Left lobe of liver (tissue), 2 donors: ENCODE data around the gene AKAP9. TPM values are rescaled to one million over a fixed set of nuclear protein-coding genes. Genes with fewer than 3 reads are reported as not detected.
"Not testable (repeated sequence)": the region's sequence is repeated elsewhere in the genome, so short reads cannot be mapped to it uniquely, and the experiment has no call there.

ENCODE experiments used
- ATAC-seq: fragments of 200-7000 bp; cut with Tn5 transposase; one replicate; pipeline ENCODE4 v1.9.1; 2020; ENCODE audit warnings: mild to moderate bottlenecking, moderate library complexity
- DNase-seq: peaks from one replicate; pipeline ENCODE4 v3.0.0-alpha.2; 2020; ENCODE audit warnings: low spot score
- total RNA-seq: library from RNA; stranded (reverse); gene quantifications from one replicate; pipeline ENCODE4 v1.2.1, GENCODE V29; 2021
- donor health status: DM: no; HTN: no; CAD: no; lungs with moderate emphysema.
- donor health status: DM: no; HTN: yes; CAD: no.

Gene AKAP9
- total RNA-seq, 1 donor from 2014 or later: 43.9 TPM

GRCh38 chr7:91945476-91945875 lies 4.8 kb downstream of the AKAP9 start:
- no peak for DNase-seq
- no peak for ATAC-seq

DNA sequence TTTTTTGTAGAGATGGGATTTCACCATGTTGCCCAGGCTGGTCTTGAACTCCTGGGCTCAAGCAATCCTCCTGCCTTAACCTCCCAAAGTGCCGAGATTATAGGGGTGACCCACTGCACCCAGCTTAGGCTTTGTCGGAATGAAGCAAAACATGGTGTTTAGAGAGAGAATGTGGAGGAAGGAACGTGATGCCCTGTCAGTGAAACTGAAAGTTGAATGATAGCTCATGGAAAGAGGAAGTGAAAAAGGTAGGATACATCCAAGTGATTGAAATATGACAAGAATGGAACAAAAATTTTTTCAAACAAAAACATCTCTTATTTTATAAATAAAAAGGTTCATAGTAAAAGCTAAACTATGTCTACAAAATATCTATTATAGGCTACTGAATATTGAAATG lies 5.9 kb downstream of the AKAP9 start:
- DNase-seq (no peak), ATAC-seq (no peak)

GRCh38 chr7:91947948-91948347 lies 7.3 kb downstream of the AKAP9 start:
- ATAC-seq (no peak), DNase-seq (no peak)

DNA sequence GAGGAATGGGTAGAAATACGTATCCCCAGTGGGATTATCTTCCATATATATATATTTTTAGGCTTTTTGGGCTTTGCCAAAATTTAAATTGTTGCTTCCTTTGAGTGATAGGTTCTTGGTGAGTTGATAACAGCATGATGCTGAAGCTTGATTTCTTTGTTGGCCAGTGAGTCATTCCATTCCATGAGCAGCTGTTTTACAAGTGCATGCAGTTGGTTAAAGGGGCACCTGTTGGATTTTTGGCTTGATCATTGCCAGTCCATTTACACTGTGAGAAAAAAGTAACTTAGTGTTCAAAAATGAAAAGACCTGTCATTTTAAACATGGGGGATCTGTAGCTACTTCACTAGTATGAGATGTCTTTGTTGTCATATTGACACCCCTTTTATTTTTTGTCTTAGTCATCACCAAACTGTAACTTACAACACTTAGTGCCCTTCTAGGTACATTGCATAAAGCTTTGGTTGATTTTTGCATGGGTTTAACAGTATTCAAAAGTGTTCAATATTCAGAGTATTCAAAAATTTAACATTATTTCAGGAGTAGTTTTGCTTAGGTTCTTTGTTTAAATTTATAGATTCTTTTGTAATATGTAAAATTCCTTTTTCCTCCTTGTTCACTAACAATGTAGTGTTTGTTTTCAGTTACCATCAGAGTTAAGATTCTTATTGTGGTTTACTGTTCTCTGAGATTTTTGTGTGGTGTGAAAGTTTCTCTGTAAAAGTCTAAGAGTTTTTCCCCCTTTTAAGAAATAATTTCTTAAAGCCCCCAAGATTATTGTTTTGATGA lies 8.8 kb downstream of the AKAP9 start:
- ATAC-seq (no peak), DNase-seq (no peak)

GRCh38 chr7:91953618-91954017 lies 13.0 kb downstream of the AKAP9 start:
- ATAC-seq (peak; percentile 47), DNase-seq (no peak)

DNA sequence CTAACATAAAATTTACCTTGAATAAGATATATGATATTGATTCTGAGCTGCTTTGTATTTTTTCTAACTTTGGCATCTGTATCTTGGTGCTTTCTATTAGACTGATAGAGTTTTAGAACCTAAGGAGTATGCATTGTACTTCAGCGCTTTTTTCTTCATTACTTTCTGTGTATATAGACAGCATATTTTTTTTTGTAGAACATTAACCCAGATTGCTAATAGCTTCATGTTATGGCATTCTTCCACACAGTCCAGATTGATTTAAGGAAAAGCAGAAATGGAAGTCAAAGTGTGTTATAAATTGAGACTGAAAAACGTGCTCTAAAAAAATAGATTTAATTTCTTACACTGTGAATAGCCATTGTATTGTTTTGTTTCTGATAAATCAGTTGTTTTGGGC lies 15.8 kb downstream of the AKAP9 start:
- ATAC-seq: peak; percentile 70
- DNase-seq: not testable (repeated sequence)

GRCh38 chr7:91957232-91957631 lies 16.6 kb downstream of the AKAP9 start:
- ATAC-seq (no peak), DNase-seq (no peak)

- ATAC-seq: no peak
- DNase-seq: no peak
Observed at GRCh38 chr7:91957823-91958222, 17.2 kb downstream of the AKAP9 start.

GRCh38 chr7:91959023-91959422 lies 18.4 kb downstream of the AKAP9 start:
- DNase-seq (no peak), ATAC-seq (no peak)

- no peak for ATAC-seq
- no peak for DNase-seq
Observed at GRCh38 chr7:91961816-91962215, 21.2 kb downstream of the AKAP9 start.

DNA sequence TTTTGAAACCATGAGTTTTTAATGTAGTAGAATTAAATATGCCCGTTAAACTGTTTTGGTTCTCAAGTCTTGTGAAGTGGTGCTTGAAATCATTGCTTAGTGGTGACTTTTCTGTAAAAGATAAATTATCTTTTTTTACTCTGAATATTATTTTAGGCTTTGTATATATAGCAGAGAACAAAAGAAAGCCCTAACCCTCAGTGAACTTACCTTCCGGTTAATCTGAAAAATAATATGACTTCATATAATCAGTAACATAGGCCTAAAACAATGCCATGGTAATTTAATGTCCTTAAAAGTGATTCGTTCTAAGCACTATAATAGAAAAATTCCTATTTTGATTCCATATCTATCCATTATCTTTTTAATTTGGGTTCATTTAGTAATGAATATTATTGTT lies 21.8 kb downstream of the AKAP9 start:
- DNase-seq (no peak), ATAC-seq (no peak)

DNA sequence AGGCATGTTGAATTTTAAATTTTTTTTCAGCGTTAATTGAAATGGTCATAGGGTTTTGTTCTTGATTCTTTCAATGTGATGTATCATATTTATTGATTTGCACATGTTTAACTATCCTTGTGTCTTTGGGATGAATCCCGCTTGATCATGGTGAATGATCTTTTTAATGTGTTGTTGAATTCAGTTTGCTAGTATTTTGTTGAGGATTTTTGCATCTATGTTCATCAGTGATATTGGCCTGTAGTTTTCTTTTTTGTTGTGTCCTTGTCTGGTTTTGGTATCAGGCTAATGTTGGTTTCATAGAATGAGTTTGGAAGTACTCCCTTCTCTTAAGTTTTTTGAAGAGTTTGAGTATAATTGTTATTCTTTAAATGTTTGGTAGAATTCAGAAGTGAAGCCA lies 26.9 kb downstream of the AKAP9 start:
- DNase-seq, ATAC-seq: not testable (repeated sequence)

DNA sequence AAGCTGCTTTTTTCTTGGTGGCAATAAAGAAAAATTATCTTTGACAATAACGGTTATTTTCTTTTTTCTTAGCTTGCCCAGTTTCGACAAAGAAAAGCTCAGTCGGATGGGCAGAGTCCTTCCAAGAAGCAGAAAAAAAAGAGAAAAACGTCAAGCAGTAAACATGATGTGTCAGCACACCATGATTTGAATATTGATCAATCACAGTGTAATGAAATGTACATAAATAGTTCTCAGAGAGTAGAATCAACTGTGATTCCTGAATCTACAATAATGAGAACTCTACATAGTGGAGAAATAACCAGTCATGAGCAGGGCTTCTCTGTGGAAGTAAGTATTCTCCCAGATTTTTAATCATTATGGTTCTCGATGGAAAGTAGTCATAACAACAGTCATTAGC lies 33.0 kb downstream of the AKAP9 start:
- no peak for DNase-seq
- ATAC-seq: no peak

- no peak for ATAC-seq
- no peak for DNase-seq
Observed at GRCh38 chr7:91974066-91974465, 33.4 kb downstream of the AKAP9 start.

DNA sequence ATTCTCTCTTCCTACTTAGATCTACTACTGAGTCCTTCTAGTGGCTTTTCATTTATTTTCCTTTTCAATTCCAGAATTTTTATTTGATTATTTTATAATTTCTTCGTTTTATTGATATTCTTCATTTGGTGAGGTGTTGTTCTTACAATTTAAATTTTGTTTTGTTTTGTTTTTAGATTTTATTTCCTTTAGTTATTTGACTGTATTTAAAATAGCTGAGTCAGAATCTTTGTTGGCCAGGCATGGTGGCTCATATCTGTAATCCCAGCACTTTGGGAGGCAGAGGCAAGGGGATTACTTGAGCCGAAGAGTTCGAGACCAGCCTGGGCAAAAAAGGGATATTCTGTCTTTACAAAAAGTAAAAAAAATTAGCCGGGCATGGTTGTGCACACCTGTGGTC lies 36.1 kb downstream of the AKAP9 start:
- ATAC-seq (no peak), DNase-seq (no peak)

DNA sequence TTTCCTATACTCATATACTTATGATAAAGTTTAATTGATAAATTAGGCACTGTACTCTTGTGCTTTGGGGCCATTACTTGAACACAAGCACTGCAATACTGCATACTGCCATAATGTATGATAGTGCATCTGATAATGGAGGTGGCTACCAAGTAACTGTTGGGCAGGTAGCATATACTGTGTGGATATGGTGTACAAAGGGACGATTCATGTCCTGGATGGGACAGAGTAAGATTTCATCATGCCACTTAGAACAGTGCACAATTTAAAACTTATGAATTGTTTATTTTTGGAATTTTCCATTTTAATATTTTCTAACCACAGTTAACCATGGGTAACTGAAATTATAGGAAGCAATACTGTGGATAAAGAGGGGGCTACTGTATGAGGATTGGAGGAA lies 38.9 kb downstream of the AKAP9 start:
- DNase-seq: no peak
- ATAC-seq: no peak

- not testable (repeated sequence) for ATAC-seq
Observed at GRCh38 chr7:91982352-91982751, 41.7 kb downstream of the AKAP9 start.

DNA sequence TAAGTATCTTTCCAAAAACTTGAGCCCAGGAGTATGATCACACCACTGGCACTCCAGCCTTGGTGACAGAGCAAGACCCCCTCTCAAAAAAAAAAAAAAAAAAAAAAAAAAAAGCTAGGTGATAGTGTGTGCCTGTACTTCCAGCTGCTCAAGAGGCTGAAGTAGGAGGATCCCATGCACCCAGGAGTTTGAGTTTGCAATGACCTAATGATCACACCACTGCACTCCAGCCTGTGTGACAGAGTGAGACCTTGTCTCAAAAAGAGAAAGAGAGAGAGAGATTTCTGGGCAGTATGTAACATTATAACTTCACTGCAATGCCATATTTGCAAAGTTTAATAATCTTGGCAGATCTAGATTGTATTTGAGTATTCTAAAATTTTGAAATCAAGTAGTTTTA lies 47.6 kb downstream of the AKAP9 start:
- DNase-seq (no peak), ATAC-seq (peak; percentile 53)

More at GRCh38 chr7:91982352-91982751, 41.7 kb downstream of the AKAP9 start:
- DNase-seq: not testable (repeated sequence)

DNA sequence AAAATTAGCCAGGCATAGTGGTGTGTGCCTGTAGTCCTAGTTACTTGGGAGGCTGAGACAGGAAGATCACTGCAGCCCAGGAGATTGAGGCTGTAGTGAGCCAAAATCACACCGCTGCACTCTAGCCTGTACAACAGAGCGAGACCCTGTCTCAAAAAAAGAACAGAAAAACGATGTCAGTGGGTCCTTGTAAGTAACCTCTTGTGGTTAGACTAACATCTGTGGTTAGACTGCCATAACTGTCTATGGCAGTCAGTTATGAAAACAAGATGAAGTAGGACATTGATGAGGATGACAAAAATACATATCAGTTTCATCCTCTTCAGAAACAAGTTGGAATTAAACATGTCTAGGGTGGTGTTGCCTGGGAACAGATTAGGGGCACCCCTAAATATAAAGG lies 53.3 kb downstream of the AKAP9 start:
- DNase-seq: no peak
- no peak for ATAC-seq

DNA sequence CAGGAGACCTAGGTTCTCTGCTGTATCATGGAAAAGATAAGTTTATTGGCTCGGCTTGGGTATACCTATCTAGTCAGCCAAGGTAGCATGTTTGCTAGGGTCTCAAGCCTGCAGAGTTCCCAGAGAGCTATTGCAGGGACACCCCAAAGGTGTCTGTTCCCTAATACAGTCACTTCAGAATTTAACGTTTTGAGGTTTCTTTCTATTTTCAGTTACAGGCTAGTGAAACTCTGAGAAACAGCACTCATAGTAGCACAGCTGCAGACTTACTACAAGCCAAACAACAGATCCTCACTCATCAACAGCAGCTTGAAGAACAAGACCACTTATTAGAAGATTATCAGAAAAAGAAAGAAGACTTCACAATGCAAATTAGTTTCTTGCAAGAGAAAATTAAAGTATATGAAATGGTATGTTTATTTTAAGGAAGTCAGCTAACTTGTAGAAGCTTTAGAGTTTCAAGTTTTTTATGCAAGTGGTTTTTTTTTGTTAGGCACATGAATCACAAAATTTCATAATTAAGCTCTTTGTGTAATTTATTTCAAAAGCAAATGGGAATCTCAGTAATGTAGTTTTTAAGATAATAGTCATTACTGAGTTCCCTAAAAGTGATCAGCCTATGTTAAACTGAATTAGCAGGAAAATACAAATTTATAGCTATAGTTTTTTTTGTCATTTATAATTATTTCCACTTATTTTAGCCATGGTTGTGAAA lies 54.9 kb downstream of the AKAP9 start:
- no peak for DNase-seq

DNA sequence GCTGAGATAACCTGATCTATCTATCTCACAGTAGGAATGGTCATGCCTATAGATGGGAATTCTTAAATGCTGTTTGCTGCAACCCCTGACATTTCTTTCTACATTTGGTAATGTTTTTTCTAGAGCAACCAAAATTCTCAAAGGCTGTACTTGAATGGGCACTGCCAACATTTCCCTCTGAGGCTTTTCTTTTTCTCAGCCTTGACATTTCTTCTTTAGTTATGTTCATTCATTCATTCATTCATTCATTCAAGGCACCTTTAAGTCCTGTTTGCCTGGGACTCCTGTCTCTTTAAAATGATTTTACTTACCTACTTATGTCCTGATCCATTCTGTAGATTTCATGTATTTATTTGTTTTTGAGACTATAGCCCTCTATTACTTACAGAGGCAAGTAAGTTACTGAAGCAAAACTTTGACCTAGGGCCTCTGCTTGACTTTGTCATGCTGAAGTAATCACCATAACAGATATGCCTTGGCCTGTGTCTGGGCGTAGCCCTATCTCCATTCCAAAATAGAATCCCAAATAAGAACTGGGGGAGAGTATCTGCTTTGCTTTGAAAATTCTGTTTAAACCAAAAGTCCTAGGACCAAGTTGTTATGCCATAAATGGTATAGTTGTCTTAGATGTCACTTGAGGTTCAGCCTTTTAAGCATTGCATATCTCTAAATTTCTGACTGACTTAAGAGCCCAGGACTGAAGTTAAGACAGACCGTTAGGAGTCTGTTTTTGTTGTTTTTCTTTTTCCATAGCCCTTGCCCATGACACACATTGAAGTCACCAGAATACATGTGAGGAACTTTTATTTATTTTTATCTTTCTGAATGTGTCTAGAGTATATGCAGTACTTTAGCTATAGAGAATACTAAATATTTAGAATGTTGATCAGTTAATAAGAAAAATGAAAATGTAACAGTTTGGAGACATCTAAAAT lies 59.2 kb downstream of the AKAP9 start:
- DNase-seq (no peak), ATAC-seq (no peak)

More for the DNA sequence above, 54.9 kb downstream of the AKAP9 start:
- no peak for ATAC-seq
